PC-9 (cell line): ENCODE measurements around the gene DNAJC21.

Source experiments
- CTCF ChIP-seq: fragments of 200-600 bp; sonication (generic); conservative IDR thresholded peaks from 2 replicates; pipeline ENCODE4 v1.6.1; 2017; ENCODE audit warnings: mixed run types, antibody characterized with exemption, mild to moderate bottlenecking, moderate library complexity
- EZH2 ChIP-seq: fragments of 200-600 bp; sonication (generic); IDR thresholded peaks from 2 replicates; pipeline ENCODE4 v1.8.0; 2017; ENCODE audit warnings: antibody characterized with exemption, low read depth

- no peak for TF ChIP-seq EZH2
- no peak for TF ChIP-seq CTCF
Measured at GRCh38 chr5:34914671-34915138, 14.7 kb upstream of the DNAJC21 start.
